GM12878 (cell line): Measurements from ENCODE around the gene NRG2. TPM values are rescaled to one million over a fixed set of nuclear protein-coding genes. Genes with fewer than 3 reads are reported as not detected.
A peak's percentile ranks its signal among the peaks of the same experiment; 100 is the strongest.

Experiments used
- ATAC-seq: fragments of 200-7000 bp; cut with Tn5 transposase; 3 replicates; pipeline ENCODE4 v1.9.1; 2020; ENCODE audit warnings: mild to moderate bottlenecking, moderate library complexity
- BruUV-seq: library from RNA; stranded (reverse); fragments of 400-500 nt; replicated peaks from 2 replicates; lab custom pipeline; 2021; lab: Mats Ljungman, UMichigan
- CTCF ChIA-PET: fragments of 300-600 bp; sonication (Branson Sonifier 250); formaldehyde crosslinking; extraction: SDS; loops from one replicate; lab custom pipeline; 2021; ENCODE audit warnings: inconsistent platforms; lab: Yijun Ruan, JAX
- POLR2A ChIA-PET: fragments of 350-600 bp; formaldehyde crosslinking; extraction: SDS; loops from one replicate; lab custom pipeline; 2021; ENCODE audit warnings: inconsistent platforms; lab: Charles Lee
- RAD21 ChIA-PET: fragments of 300-600 bp; sonication (Branson Sonifier 250); formaldehyde crosslinking; loops from one replicate; lab custom pipeline; 2023; ENCODE audit warnings: antibody characterized with exemption; ENCODE audit not compliant: unreplicated experiment; lab: Charles Lee
- SMC1A ChIA-PET: fragments of 300-600 bp; sonication (Branson Sonifier 250); formaldehyde crosslinking; loops from one replicate; lab custom pipeline; 2023; ENCODE audit not compliant: unreplicated experiment, uncharacterized antibody; lab: Charles Lee
- DNase-seq: peaks from one replicate; pipeline ENCODE4 v3.0.0-alpha.2; 2011; ENCODE audit warnings: low read depth, low spot score
- FAIRE-seq: peaks from 3 replicates; lab custom pipeline; 2011; peaks lifted over from hg19 to GRCh38; lab: Jason Lieb, UNC
- H2AFZ ChIP-seq: 2 replicates; pipeline ENCODE4 v1.6.0; 2011; ENCODE audit warnings: low read depth, low read length, control low read depth; ENCODE audit not compliant: control insufficient read depth
- H3K27ac ChIP-seq: 2 replicates; pipeline ENCODE4 v1.5.1; 2011; ENCODE audit warnings: control low read depth; ENCODE audit not compliant: control insufficient read depth, insufficient read depth
- H3K27me3 ChIP-seq, 2 experiments: replicated peaks in 1 of 2; 2 replicates each; pipeline versions ENCODE4 v1.6.0 to v1.6.1; 2011; ENCODE audit warnings: low read length in 1 of 2; ENCODE audit not compliant: control insufficient read depth in 2 of 2, insufficient read depth in 2 of 2
- H3K36me3 ChIP-seq, 2 experiments: 2 replicates each; pipeline ENCODE4 v1.5.1; 2011; ENCODE audit warnings: low read length in 1 of 2; ENCODE audit not compliant: control insufficient read depth in 2 of 2, insufficient read depth in 2 of 2
- H3K4me1 ChIP-seq: 2 replicates; pipeline ENCODE4 v1.6.1; 2011; ENCODE audit warnings: mild to moderate bottlenecking, low read length, moderate library complexity, mixed read lengths; ENCODE audit not compliant: control insufficient read depth, insufficient read depth
- H3K4me2 ChIP-seq: 2 replicates; pipeline ENCODE4 v1.6.0; 2011; ENCODE audit warnings: control low read depth; ENCODE audit not compliant: control insufficient read depth, insufficient read depth
- H3K4me3 ChIP-seq: fragments of 200-600 bp; sonication (generic); 2 replicates; pipeline ENCODE4 v1.5.1; 2016
- H3K79me2 ChIP-seq: 2 replicates; pipeline ENCODE4 v1.6.0; 2011; ENCODE audit warnings: low read length; ENCODE audit not compliant: control insufficient read depth, insufficient read depth
- H3K9ac ChIP-seq: 2 replicates; pipeline ENCODE4 v1.8.0; 2011; ENCODE audit warnings: low read length, control low read depth, mixed read lengths; ENCODE audit not compliant: control insufficient read depth, insufficient read depth
- H3K9me3 ChIP-seq: replicated peaks from 3 replicates; pipeline ENCODE4 v1.5.1; 2011; ENCODE audit warnings: mild to moderate bottlenecking, low read length; ENCODE audit not compliant: control insufficient read depth, insufficient read depth
- H4K20me1 ChIP-seq: 2 replicates; pipeline ENCODE4 v1.6.0; 2011; ENCODE audit not compliant: control insufficient read depth, insufficient read depth
- ATF2 ChIP-seq: IDR thresholded peaks from 2 replicates; pipeline ENCODE4 v1.6.1; 2012; ENCODE audit warnings: low read length, inconsistent platforms
- BCLAF1 ChIP-seq: fragments of 450-650 bp; IDR thresholded peaks from 2 replicates; pipeline ENCODE4 v1.6.1; 2017; ENCODE audit warnings: antibody characterized with exemption, mild to moderate bottlenecking, moderate library complexity
- BMI1 ChIP-seq: fragments of 450-650 bp; IDR thresholded peaks from 2 replicates; pipeline ENCODE4 v1.6.1; 2016; ENCODE audit warnings: mild to moderate bottlenecking, moderate library complexity, borderline replicate concordance
- CBX3 ChIP-seq: fragments of 200-600 bp; sonication (generic); IDR thresholded peaks from 2 replicates; pipeline ENCODE4 v1.6.1; 2016; ENCODE audit warnings: low read depth, borderline replicate concordance
- EED ChIP-seq: sonication (generic); IDR thresholded peaks from 2 replicates; pipeline ENCODE4 v1.6.1; 2016; ENCODE audit warnings: antibody characterized with exemption, low read depth
- ETV6 ChIP-seq, 2 experiments: fragments of 450-650 bp in 1 of 2; IDR thresholded peaks in 1 of 2; conservative IDR thresholded peaks in 1 of 2; 2 replicates each; pipeline ENCODE4 v1.6.1; 2014; ENCODE audit warnings: antibody characterized with exemption in 1 of 2, borderline replicate concordance in 1 of 2, low read depth in 1 of 2, mild to moderate bottlenecking in 1 of 2, moderate library complexity in 1 of 2
- SREBF1 ChIP-seq: IDR thresholded peaks from 2 replicates; pipeline ENCODE4 v1.6.1; 2012; ENCODE audit warnings: mild to moderate bottlenecking, low read length
- WGBS: methylation state at CpG from one replicate; pipeline ENCODE4 v1.1.6; 2016; ENCODE audit warnings: low lambda C conversion rate; ENCODE audit not compliant: insufficient replicate concordance, insufficient coverage; ENCODE audit errors: missing lambda C conversion rate; 5-methylcytosine and 5-hydroxymethylcytosine counted together
- in situ Hi-C: fragments of 300-500 bp; cut with MboI; formaldehyde crosslinking; loops from 9 replicates; pipeline ENCODE4 v1.14.3; 2018; ENCODE audit warnings: mixed read lengths
- intact Hi-C: fragments of 100-400 bp; cut with micrococcal nuclease; formaldehyde crosslinking; loops from one replicate; pipeline ENCODE4 v1.14.2; 2022; ENCODE audit not compliant: unreplicated experiment
- polyA plus RNA-seq, 11 experiments: library from polyadenylated mRNA; depleted of rRNA in 4 of 11; unstranded in 6 of 11; stranded (reverse) in 5 of 11; fragments of >200 nt; fragmentation: Nextera tagmentation in 4 of 11; fragmentation: Illumina TruSeq in 1 of 11; extraction: Ambion mirVana in 4 of 11; extraction: Trizol in 1 of 11; gene quantifications; 1 replicate in 1 of 11; 2 replicates in 10 of 11; pipeline versions ENCODE4 v1.2.1 to v1.2.3, GENCODE V29; 2011 to 2016; ENCODE audit warnings: inconsistent platforms in 2 of 11, missing spikeins in 2 of 11, low read depth in 1 of 11
- total RNA-seq, 4 experiments: library from RNA; depleted of rRNA in 3 of 4; stranded (reverse); fragments of >200 nt in 3 of 4; fragmentation: Illumina TruSeq in 1 of 4; extraction: Trizol in 1 of 4; gene quantifications; 2 replicates each; pipeline versions ENCODE4 v1.2.1 to v1.2.3, GENCODE V29; 2013 to 2021

The NRG2 gene
- total and polyA plus RNA-seq, 10 of the 15 experiments (the other 5 are each of a cell fraction or from before 2014, with no cell fraction given) = 0.10 to 21.7 (median 9.6) TPM

- no peak overlapping the region for H3K27ac ChIP-seq
- SMC1A ChIA-PET = no interaction called here
- POLR2A ChIA-PET = no interaction called here
- DNase-seq (no peak), ATAC-seq (no peak), FAIRE-seq (no peak)
- H3K79me2 ChIP-seq = no peaks in the 10 kb centered on the region; the same call in 1 of the 2 replicates
- CTCF ChIA-PET = interaction anchor here (3.7 kb wide), 1 partner anchor 39 kb away, joined by 11 read pairs; no protein-coding TSS in a partner anchor
- no peak overlapping the region for H3K9ac ChIP-seq
- no peaks in the 10 kb centered on the region for H4K20me1 ChIP-seq
- intact Hi-C loops (no loop called here), in situ Hi-C loops (no loop called here)
- H3K4me3 ChIP-seq = no peak overlapping the region
- no peak for TF ChIP-seq ETV6 (conservative IDR thresholded peaks at IDR 0.05 in 1 of 2, IDR thresholded peaks at IDR 0.05 in 1 of 2; ENCODE audit: borderline replicate concordance in 1 of 2, low read depth in 1 of 2)
- TF ChIP-seq BMI1 = no peak
- no peak for TF ChIP-seq SREBF1
- TF ChIP-seq CBX3 = no peak
- TF ChIP-seq BCLAF1 = no peak
- no peak for TF ChIP-seq ATF2
- TF ChIP-seq EED = peak; percentile 26; the same call in 1 of the 2 replicates
- RAD21 ChIA-PET = no interaction called here
- no peaks in the 10 kb centered on the region for H3K9me3 ChIP-seq
- 0 out of 2 replicates have a peak, but pooled peaks cover 6% of the 10 kb centered on the region for H3K4me1 ChIP-seq
- no TSS peak for BruUV-seq
- 7% methylated on average over 2 of the region's 2 CpGs for WGBS
- no peaks in the 10 kb centered on the region for H3K36me3 ChIP-seq
- no peak overlapping the region for H2AFZ ChIP-seq
- H3K27me3 ChIP-seq = no peaks in the 10 kb centered on the region
- no peak overlapping the region for H3K4me2 ChIP-seq
Measured at GRCh38 chr5:139930406-139930805, 112.7 kb downstream of the NRG2 start.
